ENCODE results near the gene CHGA.

The CHGA gene

GRCh38 chr14:92945544-92945943 is 22.6 kb downstream of the CHGA start:
- DNase-seq = no peak

- DNase-seq = no peak
Measured at GRCh38 chr14:92945959-92946846, 23.3 kb downstream of the CHGA start.

- DNase-seq = no peak
Measured at GRCh38 chr14:92946847-92947545, 24.0 kb downstream of the CHGA start.

- no peak for DNase-seq
Measured at GRCh38 chr14:92948647-92949046, 25.7 kb downstream of the CHGA start.

GRCh38 chr14:92949496-92950192 is 26.7 kb downstream of the CHGA start:
- DNase-seq = no peak

GRCh38 chr14:92950193-92950540 is 27.2 kb downstream of the CHGA start:
- DNase-seq = no peak

GRCh38 chr14:92950773-92951172 is 27.8 kb downstream of the CHGA start:
- DNase-seq = no peak

- no peak for DNase-seq
Measured at GRCh38 chr14:92951261-92951660, 28.3 kb downstream of the CHGA start.

GRCh38 chr14:92951912-92952471 is 29.0 kb downstream of the CHGA start:
- DNase-seq = no peak

GRCh38 chr14:92952481-92953298 is 29.7 kb downstream of the CHGA start:
- DNase-seq = no peak

- no peak for DNase-seq
Measured at GRCh38 chr14:92953526-92953925, 30.6 kb downstream of the CHGA start.

- DNase-seq = no peak
Measured at GRCh38 chr14:92954933-92955332, 32.0 kb downstream of the CHGA start.

GRCh38 chr14:92955381-92955780 is 32.4 kb downstream of the CHGA start:
- DNase-seq = no peak

GRCh38 chr14:92956961-92957360 is 34.0 kb downstream of the CHGA start:
- no peak for DNase-seq

- DNase-seq = no peak
Measured at GRCh38 chr14:92958373-92959188, 35.6 kb downstream of the CHGA start.

GRCh38 chr14:92959189-92959531 is 36.2 kb downstream of the CHGA start:
- DNase-seq = no peak

- DNase-seq = no peak
Measured at GRCh38 chr14:92959761-92960680, 37.1 kb downstream of the CHGA start.

GRCh38 chr14:92960706-92961566 is 38.0 kb downstream of the CHGA start:
- no peak for DNase-seq

- DNase-seq = no peak
Measured at GRCh38 chr14:92961567-92961855, 38.6 kb downstream of the CHGA start.
